Measurements from ENCODE around the gene KREMEN1. TPM values are rescaled to one million over a fixed set of nuclear protein-coding genes. Genes with fewer than 3 reads are reported as not detected.

Gene KREMEN1
- total RNA-seq, 1 donor from 2014 or later: 0.05 TPM

GRCh38 chr22:29126670-29127395, 54.0 kb downstream of the KREMEN1 start:
- intact Hi-C loops (cut with micrococcal nuclease): no loop called here

DNA sequence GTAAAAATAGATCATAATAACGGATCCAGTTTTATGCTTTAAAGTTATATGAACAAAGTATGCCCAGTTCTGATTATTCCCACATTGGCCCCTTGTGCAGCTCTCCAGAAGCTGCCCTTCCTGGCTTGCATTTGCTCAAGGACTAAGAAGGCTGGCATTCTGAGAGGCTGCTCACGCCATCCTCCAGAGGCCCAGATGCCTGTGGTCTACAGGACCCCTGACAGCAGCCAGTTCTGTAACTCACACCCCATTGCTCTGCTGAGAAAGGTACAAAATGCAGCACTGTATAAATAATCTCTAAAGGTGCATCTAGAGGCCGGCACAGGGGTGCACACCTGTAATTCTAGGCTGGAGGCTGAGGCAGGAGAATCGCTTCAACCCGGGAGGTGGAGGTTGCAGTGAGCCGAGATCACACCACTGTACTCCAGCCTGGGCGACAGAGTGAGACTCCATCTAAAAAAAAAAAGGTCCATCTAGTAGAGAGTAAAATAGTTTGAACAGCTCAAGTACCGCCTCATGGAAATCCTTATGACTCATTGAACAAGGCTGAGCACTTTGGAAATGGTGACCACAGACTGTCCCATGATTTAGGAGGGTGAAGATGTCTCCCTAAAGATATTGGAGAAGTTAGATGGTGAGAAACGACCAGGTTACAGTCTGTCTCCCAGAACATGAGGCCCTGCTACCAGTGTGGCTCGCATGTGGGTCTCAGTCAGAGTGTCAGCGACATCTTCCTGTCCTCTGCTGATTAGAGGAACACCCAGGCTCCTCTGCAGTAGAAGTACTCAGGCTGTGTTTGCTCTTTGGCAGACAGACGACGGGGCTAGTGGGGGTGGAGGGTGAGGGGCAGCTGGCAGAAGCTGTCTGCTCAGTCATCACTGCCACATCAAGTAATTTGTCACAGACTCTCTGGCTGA, 56.3 kb downstream of the KREMEN1 start:
- intact Hi-C loops (cut with micrococcal nuclease): no loop called here

DNA sequence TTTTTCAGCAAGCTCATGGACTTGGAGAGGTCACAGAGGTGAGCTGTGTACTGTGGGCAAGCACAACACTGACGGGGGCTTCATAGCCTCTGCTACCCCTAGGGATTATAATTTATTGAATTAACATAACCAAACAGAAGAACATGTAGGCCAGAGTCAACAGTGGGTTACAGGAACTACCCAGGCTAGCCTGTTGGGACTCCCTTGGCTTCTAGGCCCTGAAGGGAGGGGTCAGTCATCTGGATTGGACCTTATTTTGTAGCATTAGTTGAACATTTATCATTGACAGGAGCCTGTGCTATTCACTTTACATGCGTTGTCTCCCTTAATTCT, 56.9 kb downstream of the KREMEN1 start:
- intact Hi-C loops (cut with micrococcal nuclease): no loop called here

GRCh38 chr22:29130476-29130875, 57.6 kb downstream of the KREMEN1 start:
- intact Hi-C loops (cut with micrococcal nuclease): no loop called here

GRCh38 chr22:29133603-29134133, 60.8 kb downstream of the KREMEN1 start:
- intact Hi-C loops (cut with micrococcal nuclease): no loop called here

DNA sequence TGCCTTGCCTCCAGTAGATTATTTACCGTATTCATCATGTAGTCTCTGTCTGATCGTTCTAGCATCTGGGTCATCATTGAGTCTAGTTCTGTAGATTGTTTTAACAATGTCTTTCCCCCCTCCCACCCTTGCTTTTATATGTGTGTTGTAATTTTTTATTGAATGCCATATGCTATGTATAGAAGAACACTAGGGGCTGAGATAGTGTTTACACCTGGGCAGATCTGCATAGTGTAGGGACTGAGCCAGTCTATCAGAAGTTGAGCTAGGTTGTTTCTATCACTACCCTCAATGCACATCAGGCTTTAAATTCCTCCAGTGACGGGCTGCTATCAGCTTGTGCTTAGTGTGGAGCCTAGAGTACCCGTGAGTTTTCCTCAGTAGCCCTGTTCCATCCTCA, 61.6 kb downstream of the KREMEN1 start:
- intact Hi-C loops (cut with micrococcal nuclease): no loop called here

GRCh38 chr22:29136782-29137700, 64.2 kb downstream of the KREMEN1 start:
- intact Hi-C loops (cut with micrococcal nuclease): no loop called here

DNA sequence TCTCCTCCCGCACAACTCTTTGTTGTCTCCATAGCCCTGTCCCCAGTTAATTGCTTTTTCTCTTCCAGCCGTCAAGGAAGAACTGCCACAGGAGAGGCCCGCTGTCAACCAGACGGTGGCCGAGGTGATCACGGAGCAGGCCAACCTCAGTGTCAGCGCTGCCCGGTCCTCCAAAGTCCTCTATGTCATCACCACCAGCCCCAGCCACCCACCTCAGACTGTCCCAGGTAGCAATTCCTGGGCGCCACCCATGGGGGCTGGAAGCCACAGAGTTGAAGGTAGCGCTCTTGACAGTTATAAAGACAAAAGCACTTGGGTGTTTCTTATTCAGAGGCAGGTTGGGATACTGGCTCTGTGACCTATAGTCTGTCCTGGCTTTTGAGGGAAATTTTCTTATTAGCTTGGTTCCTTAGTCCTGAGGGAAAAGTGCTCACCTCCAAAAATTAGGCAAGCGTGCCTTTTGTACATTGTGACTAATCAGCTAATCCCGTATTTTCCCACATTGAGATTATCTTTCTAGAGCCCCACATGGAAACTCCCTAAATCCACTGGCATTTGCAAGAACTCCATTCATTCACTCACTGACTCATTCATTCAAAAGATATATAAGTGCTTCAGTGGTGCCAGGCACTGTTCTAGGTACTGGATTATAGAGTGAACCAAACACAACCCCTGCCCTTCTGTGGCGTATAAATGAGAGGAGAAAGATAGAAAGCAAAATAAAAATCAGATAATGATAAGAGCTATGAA, 65.9 kb downstream of the KREMEN1 start:
- intact Hi-C loops (cut with micrococcal nuclease): no loop called here

- intact Hi-C loops (cut with micrococcal nuclease): no loop called here
These were observed 67.3 kb downstream of the KREMEN1 start for GRCh38 chr22:29139965-29140782.

GRCh38 chr22:29141078-29141688, 68.3 kb downstream of the KREMEN1 start:
- intact Hi-C loops (cut with micrococcal nuclease): no loop called here

DNA sequence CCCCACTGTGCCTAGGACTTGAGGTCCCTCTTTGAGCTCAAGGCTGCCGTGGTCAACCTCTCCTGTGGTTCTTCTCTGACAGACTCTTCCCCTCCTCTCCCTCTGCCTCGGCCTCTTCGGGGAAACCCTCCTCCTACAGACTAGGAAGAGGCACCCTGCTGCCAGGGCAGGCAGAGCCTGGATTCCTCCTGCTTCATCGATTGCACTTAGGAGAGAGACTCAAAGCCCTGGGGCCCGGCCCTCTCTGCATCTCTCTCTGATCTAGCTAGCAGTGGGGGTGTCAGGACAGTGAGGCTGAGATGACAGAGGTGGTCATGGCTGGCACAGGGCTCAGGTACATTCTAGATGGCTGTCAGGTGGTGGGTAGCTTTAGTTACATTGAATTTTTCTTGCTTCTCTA, 69.3 kb downstream of the KREMEN1 start:
- intact Hi-C loops (cut with micrococcal nuclease): no loop called here

DNA sequence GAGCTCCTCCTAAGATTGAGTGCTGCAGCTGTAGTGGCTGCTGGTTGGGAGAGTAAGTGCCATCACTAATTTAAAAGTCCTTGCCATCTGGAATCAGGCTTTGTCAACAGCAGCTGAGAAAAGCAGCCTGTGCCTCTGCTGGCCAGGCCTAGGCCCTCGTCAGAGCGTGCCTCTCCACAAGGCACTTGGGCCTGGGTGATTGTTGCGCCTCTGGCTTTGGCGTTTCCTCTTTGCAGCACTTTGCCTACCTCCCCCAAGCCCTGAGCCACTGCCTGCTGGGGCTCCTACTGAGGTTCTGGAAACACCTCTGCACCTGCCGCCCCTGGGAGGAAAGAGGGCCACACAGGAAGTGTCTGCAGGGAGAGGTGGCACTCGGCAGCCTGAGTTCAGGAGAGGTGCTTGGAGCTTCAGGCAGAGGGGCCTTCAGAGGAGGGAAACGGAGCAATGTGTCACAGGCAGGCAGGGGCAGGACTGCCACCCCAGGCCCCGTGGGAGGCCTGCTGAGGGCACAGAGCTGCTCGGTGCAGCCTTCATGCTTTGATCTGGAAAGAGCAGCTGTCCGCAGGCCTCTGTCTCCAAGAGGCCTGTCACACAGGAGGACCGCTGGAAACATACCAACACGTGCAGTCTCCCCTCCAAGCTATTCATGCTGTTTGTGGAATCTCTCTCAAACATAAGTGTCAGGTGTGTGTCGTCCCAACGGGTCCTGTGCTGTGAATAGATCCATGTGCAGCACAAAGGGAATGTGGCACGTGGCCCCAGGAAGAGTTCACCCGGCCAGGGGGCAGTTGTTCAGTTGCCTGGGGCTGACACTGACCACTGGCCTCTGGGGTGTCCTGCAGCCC, 71.3 kb downstream of the KREMEN1 start:
- intact Hi-C loops (cut with micrococcal nuclease): no loop called here

DNA sequence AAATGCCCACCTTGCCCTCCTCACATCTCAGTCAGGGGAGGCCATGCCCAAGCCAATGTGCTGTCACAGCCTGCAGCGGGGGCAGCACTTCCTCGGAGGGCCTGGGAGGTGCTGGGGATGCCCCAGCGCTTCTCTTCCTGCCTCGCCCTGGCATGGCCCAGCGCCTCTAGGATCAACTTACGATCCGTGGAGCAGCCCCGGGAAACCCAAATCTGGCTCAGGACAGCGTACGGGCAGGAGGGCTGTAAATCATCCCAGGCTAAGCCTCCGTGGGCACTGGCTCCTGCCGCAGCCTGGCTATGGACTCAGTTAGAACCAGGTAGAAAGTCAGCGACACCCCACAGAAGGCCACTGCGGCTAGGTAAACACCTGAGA, 71.9 kb downstream of the KREMEN1 start:
- intact Hi-C loops (cut with micrococcal nuclease): no loop called here

DNA sequence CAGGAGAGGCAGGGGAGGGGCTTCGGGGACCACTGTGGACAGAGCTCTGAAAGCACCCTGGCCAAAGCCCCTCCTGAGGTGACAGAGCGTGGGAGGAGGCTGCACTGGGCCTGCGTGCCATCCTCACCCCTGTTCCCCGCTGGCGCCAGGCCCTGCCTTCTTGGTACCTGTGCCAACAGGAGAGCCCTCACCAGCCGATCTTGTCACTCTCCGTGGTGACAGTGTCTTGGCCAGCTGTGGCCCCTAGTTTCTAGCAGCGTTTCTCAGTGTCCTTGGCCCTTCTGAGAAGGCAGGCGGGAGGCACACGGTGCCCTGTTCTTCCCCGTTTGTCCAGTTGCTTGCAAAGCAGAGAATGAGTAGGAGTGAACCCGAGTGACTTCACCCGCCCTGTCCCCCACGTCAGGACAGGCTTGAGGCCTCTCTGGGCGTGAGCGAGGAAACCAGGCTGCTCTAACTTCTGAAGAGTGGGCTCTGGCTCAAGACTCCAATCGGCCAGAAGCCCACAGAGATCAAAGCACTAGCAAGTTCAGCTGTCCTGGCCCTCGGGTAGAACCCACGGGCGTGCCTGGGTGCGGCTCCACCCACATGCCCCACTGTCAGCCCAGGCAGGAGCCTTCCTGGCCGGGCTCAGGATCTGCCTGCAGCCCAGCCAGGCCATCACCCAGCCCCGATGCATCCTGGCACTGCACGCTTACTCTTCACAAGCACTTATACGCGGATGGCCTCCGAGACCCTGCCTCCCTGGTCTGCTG, 72.7 kb downstream of the KREMEN1 start:
- intact Hi-C loops (cut with micrococcal nuclease): no loop called here

- intact Hi-C loops (cut with micrococcal nuclease): no loop called here
These were observed 73.3 kb downstream of the KREMEN1 start for GRCh38 chr22:29146091-29146560.

GRCh38 chr22:29146771-29147170, 73.9 kb downstream of the KREMEN1 start:
- intact Hi-C loops (cut with micrococcal nuclease): no loop called here

DNA sequence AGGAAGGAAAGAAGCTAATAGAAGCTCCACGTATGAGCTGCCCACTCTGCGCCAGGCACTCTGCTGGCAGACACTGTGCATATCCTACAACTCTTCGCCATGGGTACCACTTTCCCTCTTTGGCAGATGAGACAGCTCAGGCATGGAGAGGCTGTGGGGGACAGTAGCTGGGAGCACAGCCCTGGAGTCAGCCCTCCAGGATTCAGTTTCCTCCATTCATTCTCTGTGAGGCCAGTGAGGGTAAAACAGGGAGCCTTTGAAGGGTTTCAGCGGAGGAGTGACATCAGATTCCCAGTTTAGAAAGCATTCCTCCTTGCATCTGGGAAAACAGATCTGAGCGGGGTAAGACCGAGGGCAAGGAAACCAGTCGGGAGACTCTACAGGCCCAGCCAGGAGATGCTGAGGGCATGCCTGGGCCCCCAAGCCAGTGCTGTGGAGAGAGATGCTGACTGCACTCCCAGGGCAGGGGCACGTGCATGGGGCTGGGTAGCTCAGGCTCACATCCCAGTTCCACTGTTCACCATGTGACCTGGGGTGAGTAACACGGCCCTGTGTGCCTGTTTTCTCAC, 74.6 kb downstream of the KREMEN1 start:
- intact Hi-C loops (cut with micrococcal nuclease): no loop called here

Measured in T-helper 2 cell treated with Interferon-gamma antibody and Interleukin-4, amounts not matched to agents 100 ng/mL and 5 ng/mL, for 36 hours (primary cell).